GM19455 (cell line): ENCODE results near the gene COL26A1.
"Not testable (repeated sequence)": the region's sequence is repeated elsewhere in the genome, so short reads cannot be mapped to it uniquely, and the experiment has no call there.

Experiments used
- ATAC-seq: cut with Tn5 transposase; IDR thresholded peaks from one replicate; pipeline ENCODE4 v1.9.1; 2021; ENCODE audit not compliant: unreplicated experiment

Gene COL26A1

DNA sequence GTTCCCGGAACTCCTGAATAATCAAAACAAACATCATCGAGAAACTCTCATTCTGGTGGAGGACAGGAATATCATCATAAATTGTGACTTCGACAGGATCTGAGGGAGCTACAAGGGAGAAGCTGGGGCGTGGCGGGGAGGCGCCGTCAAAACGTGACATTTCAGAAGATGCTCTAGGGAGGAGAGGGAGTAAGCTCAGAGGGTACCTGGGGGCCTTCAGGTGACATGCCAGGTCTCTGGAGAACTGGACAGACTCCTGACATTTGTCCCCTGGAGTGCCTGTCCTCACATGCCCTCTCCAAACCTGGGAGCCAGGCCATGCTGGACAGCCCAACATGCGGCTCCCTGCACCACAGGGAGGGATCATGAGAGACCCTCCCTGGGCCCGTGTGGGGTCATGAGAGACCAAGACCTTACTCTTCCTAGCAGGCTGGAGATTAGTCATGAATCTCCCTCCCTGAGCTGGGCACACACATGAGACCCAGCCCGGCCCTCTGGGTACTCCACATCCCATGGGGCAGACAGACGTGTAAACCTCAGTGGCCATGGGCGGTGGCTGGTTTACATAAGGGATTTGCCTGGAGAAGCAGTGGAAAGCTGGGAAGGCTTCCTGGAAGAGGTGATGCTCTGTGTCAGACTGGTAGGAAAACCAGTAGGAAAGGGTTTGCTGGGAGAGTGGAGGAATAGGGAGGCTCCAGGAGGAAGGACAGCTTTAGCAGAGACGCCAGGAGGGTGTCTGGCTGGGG is 185.4 kb downstream of the COL26A1 start:
- ATAC-seq = no peak

DNA sequence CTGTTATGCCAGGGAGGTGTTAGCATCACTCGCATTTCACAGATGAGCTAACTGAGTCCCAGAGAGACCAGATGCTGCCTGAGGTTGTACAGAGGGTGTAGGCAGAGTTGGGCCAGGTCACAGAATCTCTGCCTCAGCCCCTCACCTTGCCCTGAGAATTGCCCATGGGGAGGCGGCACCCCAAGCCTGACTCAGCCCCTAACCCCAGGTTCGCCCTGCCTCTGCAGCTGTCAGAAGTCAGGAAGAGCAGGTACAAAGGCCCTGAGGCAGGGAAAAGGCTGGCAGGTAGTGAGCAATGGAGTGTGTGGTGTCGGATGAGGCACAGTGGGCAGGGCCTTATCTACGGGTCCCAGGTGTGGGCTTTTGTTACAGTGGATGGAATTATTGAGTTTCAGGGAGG is 187.1 kb downstream of the COL26A1 start:
- ATAC-seq = no peak

- ATAC-seq = no peak
Measured at GRCh38 chr7:101550641-101551541, 188.2 kb downstream of the COL26A1 start.

GRCh38 chr7:101553018-101553770 is 190.5 kb downstream of the COL26A1 start:
- ATAC-seq = no peak

DNA sequence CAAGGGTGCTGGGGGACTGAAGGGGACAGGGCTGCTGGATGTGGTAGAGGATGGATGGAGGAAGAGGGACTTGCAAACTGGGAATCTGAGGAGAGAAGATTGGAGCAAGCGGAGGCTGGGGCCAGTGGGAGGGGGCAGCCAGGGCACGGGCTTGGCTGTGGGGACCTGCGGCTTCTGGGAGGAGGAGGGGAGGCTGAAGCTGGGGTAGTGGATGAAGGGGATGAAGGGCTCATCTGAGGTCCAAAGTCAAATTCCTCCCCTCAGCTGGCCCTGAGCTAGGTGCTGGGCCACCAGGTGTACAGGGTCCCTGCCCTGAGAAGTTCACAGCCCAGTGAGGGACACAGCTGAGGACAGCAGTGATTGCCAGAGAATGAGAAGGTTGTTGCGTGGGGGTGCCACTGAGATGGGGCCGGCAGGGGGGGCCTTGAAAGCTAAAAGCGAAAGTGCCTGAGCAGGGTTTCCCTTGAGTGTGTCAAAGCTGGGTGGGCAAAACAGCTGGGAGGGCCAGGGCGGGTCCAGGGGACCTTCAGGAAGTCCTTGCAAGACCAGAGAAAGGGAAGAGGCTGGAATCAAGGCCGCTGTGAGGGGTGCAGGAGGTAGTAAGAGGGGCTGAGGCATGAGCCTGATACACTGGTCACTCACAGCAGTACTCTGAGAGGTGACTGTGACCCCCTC is 191.2 kb downstream of the COL26A1 start:
- no peak for ATAC-seq

DNA sequence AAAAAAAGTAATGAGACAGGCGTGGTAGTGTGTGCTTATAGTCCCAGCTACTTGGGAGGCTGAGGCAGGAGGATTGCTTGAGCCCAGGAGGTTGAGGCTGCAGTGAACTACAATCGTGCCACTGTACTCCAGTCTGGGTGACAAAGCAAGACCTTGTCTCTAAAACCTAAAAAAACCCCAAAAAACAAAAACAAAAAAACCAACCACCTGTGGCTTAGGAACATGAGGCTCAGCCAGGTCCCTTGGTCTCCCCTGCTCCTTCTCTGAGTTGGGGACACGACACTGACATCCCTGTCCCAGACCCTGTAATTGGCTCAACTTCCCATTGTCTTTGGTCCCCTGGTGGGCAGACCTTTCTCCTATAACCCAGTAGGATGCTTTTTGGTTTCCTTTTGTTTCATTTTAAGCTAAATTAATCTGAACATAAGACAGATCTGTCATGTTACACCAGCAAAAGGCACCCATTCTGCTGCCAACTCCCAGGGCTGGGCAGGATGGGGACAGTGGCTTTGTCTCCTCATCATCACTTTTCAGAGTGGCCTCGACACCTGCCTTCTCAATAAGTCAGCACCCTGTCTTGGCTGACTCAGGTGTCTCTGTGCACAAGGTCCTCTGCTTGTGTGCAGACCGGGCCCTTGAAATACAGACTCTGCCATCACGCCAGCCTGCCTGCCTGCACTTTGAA is 192.1 kb downstream of the COL26A1 start:
- ATAC-seq = no peak

DNA sequence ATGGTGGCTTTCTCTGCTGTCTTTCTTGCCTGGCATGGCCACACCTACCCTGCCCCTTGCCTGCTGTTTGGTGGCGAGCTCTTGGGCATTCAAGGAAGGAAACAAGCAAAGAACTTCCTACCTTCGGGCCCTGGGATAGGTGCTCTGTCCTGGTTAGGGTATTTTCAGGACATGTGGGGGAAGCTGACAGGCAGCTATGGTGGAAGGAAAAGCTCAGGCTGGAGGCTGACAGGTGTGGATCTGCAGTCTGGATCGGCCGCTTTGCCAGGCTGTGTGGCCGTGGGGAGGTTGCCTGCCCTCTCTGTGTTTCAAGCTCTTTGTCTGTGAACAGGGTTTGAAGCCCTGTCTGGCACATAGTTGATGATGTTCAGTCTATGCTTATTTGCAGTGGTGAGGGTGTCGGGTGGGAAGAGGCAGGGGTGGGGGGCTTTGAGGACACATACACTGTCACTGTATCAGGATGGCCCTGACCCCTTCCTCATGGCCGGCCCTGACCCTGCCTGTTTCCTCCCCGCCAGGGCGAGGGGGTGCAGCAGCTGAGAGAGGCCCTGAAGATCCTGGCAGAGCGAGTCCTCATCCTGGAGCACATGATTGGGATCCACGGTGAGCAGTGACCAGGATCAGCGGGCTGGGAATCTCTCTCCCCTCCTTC is 192.7 kb downstream of the COL26A1 start:
- no peak for ATAC-seq

DNA sequence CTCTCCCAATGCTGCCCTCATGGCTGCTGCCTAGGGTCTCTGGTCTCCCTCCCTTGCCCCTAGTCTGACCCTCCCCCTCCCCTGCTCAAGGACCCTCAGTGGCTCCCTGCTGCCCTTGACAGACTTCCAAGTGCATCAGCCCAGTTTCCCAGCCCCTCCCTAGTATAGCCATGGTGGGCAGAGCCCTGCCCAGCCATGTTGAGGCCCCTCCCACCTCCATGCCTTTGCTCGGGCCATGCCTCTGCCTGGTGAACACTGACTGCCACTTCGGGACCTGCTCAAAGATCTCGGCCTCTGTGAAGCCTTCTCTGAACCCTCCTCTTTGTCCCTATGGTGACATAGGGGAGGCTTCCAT is 193.2 kb downstream of the COL26A1 start:
- ATAC-seq = no peak

DNA sequence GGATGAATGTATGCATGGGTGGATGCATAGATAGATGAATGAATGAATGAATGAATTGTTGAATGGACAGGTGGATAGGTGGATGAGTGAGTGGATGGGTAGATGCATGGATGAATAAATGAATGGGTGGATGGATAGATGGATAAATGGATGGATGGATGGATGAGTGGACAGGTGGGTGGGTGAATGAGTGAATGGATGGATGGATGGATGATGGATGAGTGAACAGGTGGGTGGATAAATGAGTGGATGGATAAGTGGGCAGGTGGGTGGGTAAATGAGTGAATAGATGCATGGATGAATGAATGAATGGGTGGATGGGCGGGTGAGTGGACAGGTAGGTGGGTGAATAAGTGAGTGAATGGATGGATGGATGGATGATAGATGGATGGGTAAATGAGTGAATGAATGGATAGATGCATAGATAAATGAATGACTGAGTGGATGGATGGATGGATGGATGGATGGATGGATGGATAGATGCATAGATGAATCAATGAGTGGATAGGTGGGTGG is 193.8 kb downstream of the COL26A1 start:
- no peak for ATAC-seq

- no peak for ATAC-seq
Measured at GRCh38 chr7:101557421-101557820, 194.7 kb downstream of the COL26A1 start.

- ATAC-seq = no peak
Measured at GRCh38 chr7:101557978-101558741, 195.5 kb downstream of the COL26A1 start.

DNA sequence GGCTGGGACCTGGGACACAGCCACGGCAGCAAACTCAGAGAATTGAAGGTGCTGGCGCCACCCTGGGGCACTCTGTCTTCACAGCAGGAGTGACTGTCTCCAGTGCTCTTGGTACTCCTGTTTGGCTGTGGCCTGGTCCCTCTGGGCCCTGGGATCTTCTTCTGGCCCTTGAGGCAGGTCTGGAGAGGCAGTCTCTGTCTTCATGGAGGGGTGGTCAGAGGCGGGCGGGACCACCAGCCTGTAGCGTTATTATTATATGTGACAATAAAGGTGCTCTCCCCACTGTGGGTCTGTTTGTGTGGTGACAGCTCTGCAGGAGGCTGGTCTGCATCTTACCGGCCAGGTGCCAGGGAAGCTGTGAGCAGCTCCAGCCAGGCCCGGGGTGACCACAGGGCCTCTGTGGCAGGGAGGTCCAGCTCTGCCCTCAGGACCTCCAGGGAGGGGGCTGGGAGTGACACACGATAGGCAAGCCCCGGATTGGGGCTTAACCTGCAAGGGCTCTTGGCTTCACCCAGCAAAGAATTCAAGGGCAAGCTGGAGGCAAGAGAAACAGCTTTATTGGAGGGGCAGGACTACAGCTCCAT is 196.2 kb downstream of the COL26A1 start:
- no peak for ATAC-seq

DNA sequence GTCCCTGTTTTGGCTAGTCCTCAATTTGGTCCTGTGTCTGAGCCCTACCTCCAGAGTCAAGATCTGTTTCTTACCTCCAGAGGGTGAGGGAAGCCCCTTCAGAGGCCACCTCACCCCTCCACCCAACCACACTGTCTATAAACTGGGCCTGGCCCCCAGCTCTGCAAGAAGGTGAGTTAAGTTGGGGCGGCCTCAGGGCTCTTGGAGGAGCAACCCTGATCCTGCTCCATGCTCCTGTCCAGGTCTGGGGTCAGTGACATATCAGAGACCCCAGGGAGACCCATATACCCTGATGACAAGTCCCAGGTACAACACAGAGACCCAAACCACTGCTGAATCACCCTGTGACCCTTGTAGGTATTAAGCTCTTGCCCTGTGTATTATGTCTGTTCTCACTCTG is 196.9 kb downstream of the COL26A1 start:
- ATAC-seq = no peak

GRCh38 chr7:101560021-101560420 is 197.3 kb downstream of the COL26A1 start:
- ATAC-seq = not testable (repeated sequence)

DNA sequence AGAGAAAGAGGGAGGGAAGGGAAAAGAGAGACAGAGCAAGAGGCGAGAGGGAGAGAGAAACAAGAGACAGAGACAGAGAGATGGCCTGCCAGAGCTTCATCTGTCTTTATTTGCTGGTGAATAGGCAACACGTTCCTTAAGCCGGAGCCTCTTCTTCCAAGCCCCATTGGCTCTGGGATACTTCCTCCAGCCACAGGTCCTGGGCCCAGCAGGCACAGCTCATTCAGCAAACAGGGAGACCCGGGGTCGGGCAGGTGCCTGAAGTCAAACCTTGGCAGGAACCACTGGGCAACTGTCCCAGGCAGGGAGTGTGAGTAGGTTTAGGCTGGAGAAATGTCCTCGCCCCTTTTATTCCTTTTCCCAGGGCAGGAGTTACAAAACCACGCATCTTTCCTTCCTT is 198.2 kb downstream of the COL26A1 start:
- ATAC-seq = no peak

GRCh38 chr7:101561293-101561692 is 198.6 kb downstream of the COL26A1 start:
- ATAC-seq = not testable (repeated sequence)

- ATAC-seq = no peak
Measured at GRCh38 chr7:101562531-101563197, 200.0 kb downstream of the COL26A1 start.
